HepG2 (cell line): ENCODE measurements around the gene TLN1. TPM values are rescaled to one million over a fixed set of nuclear protein-coding genes. Genes with fewer than 3 reads are reported as not detected.

Source experiments
- CBFB ChIP-seq: sonication (generic); formaldehyde crosslinking; IDR thresholded peaks from 2 replicates; pipeline ENCODE4 v1.4.0; 2020; ENCODE audit warnings: missing genetic modification reagents
- CBX5 ChIP-seq: sonication (generic); formaldehyde crosslinking; IDR thresholded peaks from 2 replicates; pipeline ENCODE4 v1.4.0; 2020; ENCODE audit warnings: missing genetic modification reagents, borderline replicate concordance
- DMAP1 ChIP-seq: IDR thresholded peaks from 2 replicates; pipeline ENCODE4 v1.6.1; 2016
- NR3C1 ChIP-seq: sonication (generic); formaldehyde crosslinking; IDR thresholded peaks from 2 replicates; pipeline ENCODE4 v1.4.0; 2020; ENCODE audit warnings: missing genetic modification reagents
- RBM22 ChIP-seq: fragments of 200-400 bp; formaldehyde crosslinking; optimal IDR thresholded peaks from 2 replicates; pipeline ENCODE3; 2017; ENCODE audit warnings: mild to moderate bottlenecking, low read length, moderate library complexity
- RFX1 ChIP-seq: fragments of 450-650 bp; IDR thresholded peaks from 2 replicates; pipeline ENCODE4 v1.6.1; 2017
- SMARCC2 ChIP-seq: fragments of 450-650 bp; IDR thresholded peaks from 2 replicates; pipeline ENCODE4 v1.6.1; 2017; ENCODE audit warnings: antibody characterized with exemption, mild to moderate bottlenecking
- THYN1 ChIP-seq: sonication (generic); formaldehyde crosslinking; IDR thresholded peaks from 2 replicates; pipeline ENCODE4 v1.8.1; 2023; ENCODE audit warnings: low read depth, mild to moderate bottlenecking, moderate library complexity, missing genetic modification reagents, borderline replicate concordance
- ZNF10 ChIP-seq: sonication (generic); formaldehyde crosslinking; IDR thresholded peaks from 2 replicates; pipeline ENCODE4 v1.4.0; 2020; ENCODE audit warnings: mild to moderate bottlenecking, low read depth, missing genetic modification reagents, borderline replicate concordance
- ZNF180 ChIP-seq: sonication (generic); formaldehyde crosslinking; IDR thresholded peaks from 2 replicates; pipeline ENCODE4 v1.4.0; 2020; ENCODE audit warnings: low read depth, missing genetic modification reagents, borderline replicate concordance
- ZNF317 ChIP-seq: sonication (generic); formaldehyde crosslinking; IDR thresholded peaks from 2 replicates; pipeline ENCODE4 v1.5.0; 2020; ENCODE audit warnings: mild to moderate bottlenecking, missing genetic modification reagents
- ZNF547 ChIP-seq: sonication (generic); formaldehyde crosslinking; IDR thresholded peaks from 2 replicates; pipeline ENCODE4 v1.5.1; 2020; ENCODE audit warnings: mild to moderate bottlenecking, missing genetic modification reagents
- ZNF619 ChIP-seq: sonication (generic); formaldehyde crosslinking; IDR thresholded peaks from 2 replicates; pipeline ENCODE4 v1.4.0; 2020; ENCODE audit warnings: mild to moderate bottlenecking, missing genetic modification reagents
- ZNF746 ChIP-seq: sonication (generic); formaldehyde crosslinking; IDR thresholded peaks from 2 replicates; pipeline ENCODE4 v1.8.0; 2022; ENCODE audit warnings: mild to moderate bottlenecking, missing genetic modification reagents
- ZNF749 ChIP-seq: sonication (generic); formaldehyde crosslinking; IDR thresholded peaks from 2 replicates; pipeline ENCODE4 v1.8.0; 2022; ENCODE audit warnings: mild to moderate bottlenecking, missing genetic modification reagents, moderate library complexity, borderline replicate concordance
- ZXDC ChIP-seq: sonication (generic); formaldehyde crosslinking; IDR thresholded peaks from 2 replicates; pipeline ENCODE4 v1.5.0; 2020; ENCODE audit warnings: mild to moderate bottlenecking, missing genetic modification reagents
- polyA plus RNA-seq, 8 experiments: library from polyadenylated mRNA; depleted of rRNA in 3 of 8; stranded (reverse) in 7 of 8; unstranded in 1 of 8; fragments of >200 nt; fragmentation: Illumina TruSeq in 4 of 8; extraction: Trizol in 4 of 8; gene quantifications; 2 replicates each; pipeline versions ENCODE4 v1.2.1 to v1.2.3, GENCODE V29; 2011 to 2016; ENCODE audit warnings: low read depth in 4 of 8, missing spikeins in 1 of 8, mixed read lengths in 1 of 8; ENCODE audit not compliant: insufficient read depth in 1 of 8
- total RNA-seq, 5 experiments: library from RNA; depleted of rRNA; stranded (reverse); fragments of >200 nt; fragmentation: Illumina TruSeq; extraction: Trizol; gene quantifications; 2 replicates each; pipeline ENCODE4 v1.2.3, GENCODE V29; 2016; ENCODE audit warnings: low read depth in 1 of 5
- TF ChIP-seq, protein P1 (sequence below): sonication (generic); formaldehyde crosslinking; conservative IDR thresholded peaks from 2 replicates; pipeline ENCODE4 v1.5.0; 2020; ENCODE audit warnings: missing genetic modification reagents
- TF ChIP-seq, protein P2 (sequence below): sonication (generic); formaldehyde crosslinking; IDR thresholded peaks from 2 replicates; pipeline ENCODE4 v1.4.0; 2020; ENCODE audit warnings: low read depth, mild to moderate bottlenecking, missing genetic modification reagents
- TF ChIP-seq, protein P3 (sequence below): sonication (generic); formaldehyde crosslinking; IDR thresholded peaks from 2 replicates; pipeline ENCODE4 v1.9.0; 2021; ENCODE audit warnings: missing genetic modification reagents, mild to moderate bottlenecking, borderline replicate concordance
- TF ChIP-seq, protein P4 (sequence below): sonication (generic); formaldehyde crosslinking; IDR thresholded peaks from 2 replicates; pipeline ENCODE4 v1.4.0; 2020; ENCODE audit warnings: missing genetic modification reagents

The TLN1 gene
- total and polyA plus RNA-seq, 2 of the 13 experiments (the other 11 are each of a cell fraction or from before 2014, with no cell fraction given): 35.2 to 51.8 TPM

GRCh38 chr9:35664531-35665470 is 67.2 kb downstream of the TLN1 start, which contains the start of gene ARHGEF39 (continued):
- peak; percentile 92 for TF ChIP-seq DMAP1 (CRISPR knock-in tag)
- peak; percentile 94; the same call in 1 of the 2 replicates for TF ChIP-seq ZNF749
- TF ChIP-seq ZNF746 (CRISPR knock-in tag): no peak
- TF ChIP-seq, protein P1, sequence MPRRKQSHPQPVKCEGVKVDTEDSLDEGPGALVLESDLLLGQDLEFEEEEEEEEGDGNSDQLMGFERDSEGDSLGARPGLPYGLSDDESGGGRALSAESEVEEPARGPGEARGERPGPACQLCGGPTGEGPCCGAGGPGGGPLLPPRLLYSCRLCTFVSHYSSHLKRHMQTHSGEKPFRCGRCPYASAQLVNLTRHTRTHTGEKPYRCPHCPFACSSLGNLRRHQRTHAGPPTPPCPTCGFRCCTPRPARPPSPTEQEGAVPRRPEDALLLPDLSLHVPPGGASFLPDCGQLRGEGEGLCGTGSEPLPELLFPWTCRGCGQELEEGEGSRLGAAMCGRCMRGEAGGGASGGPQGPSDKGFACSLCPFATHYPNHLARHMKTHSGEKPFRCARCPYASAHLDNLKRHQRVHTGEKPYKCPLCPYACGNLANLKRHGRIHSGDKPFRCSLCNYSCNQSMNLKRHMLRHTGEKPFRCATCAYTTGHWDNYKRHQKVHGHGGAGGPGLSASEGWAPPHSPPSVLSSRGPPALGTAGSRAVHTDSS (CRISPR knock-in tag): peak; percentile 68; the same call in 1 of the 2 replicates
- TF ChIP-seq CBX5 (CRISPR knock-in tag): no peak
- TF ChIP-seq NR3C1: no peak
- peak; percentile 88 for TF ChIP-seq ZNF547 (CRISPR knock-in tag)
- TF ChIP-seq, protein P2, sequence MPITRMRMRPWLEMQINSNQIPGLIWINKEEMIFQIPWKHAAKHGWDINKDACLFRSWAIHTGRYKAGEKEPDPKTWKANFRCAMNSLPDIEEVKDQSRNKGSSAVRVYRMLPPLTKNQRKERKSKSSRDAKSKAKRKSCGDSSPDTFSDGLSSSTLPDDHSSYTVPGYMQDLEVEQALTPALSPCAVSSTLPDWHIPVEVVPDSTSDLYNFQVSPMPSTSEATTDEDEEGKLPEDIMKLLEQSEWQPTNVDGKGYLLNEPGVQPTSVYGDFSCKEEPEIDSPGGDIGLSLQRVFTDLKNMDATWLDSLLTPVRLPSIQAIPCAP (CRISPR knock-in tag): no peak
- TF ChIP-seq ZNF10: no peak
- TF ChIP-seq CBFB (CRISPR knock-in tag): peak; percentile 89
- no peak for TF ChIP-seq THYN1 (CRISPR knock-in tag)
- TF ChIP-seq, protein P3, sequence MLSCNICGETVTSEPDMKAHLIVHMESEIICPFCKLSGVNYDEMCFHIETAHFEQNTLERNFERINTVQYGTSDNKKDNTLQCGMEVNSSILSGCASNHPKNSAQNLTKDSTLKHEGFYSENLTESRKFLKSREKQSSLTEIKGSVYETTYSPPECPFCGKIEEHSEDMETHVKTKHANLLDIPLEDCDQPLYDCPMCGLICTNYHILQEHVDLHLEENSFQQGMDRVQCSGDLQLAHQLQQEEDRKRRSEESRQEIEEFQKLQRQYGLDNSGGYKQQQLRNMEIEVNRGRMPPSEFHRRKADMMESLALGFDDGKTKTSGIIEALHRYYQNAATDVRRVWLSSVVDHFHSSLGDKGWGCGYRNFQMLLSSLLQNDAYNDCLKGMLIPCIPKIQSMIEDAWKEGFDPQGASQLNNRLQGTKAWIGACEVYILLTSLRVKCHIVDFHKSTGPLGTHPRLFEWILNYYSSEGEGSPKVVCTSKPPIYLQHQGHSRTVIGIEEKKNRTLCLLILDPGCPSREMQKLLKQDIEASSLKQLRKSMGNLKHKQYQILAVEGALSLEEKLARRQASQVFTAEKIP: no peak
- no peak for TF ChIP-seq RBM22
- TF ChIP-seq ZNF317 (CRISPR knock-in tag): no peak
- TF ChIP-seq RFX1: no peak
- no peak for TF ChIP-seq ZXDC (CRISPR knock-in tag)
- TF ChIP-seq, protein P4, sequence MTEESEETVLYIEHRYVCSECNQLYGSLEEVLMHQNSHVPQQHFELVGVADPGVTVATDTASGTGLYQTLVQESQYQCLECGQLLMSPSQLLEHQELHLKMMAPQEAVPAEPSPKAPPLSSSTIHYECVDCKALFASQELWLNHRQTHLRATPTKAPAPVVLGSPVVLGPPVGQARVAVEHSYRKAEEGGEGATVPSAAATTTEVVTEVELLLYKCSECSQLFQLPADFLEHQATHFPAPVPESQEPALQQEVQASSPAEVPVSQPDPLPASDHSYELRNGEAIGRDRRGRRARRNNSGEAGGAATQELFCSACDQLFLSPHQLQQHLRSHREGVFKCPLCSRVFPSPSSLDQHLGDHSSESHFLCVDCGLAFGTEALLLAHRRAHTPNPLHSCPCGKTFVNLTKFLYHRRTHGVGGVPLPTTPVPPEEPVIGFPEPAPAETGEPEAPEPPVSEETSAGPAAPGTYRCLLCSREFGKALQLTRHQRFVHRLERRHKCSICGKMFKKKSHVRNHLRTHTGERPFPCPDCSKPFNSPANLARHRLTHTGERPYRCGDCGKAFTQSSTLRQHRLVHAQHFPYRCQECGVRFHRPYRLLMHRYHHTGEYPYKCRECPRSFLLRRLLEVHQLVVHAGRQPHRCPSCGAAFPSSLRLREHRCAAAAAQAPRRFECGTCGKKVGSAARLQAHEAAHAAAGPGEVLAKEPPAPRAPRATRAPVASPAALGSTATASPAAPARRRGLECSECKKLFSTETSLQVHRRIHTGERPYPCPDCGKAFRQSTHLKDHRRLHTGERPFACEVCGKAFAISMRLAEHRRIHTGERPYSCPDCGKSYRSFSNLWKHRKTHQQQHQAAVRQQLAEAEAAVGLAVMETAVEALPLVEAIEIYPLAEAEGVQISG (CRISPR knock-in tag): peak; percentile 96
- TF ChIP-seq ZNF619: no peak
- no peak for TF ChIP-seq SMARCC2
- no peak for TF ChIP-seq ZNF180 (CRISPR knock-in tag)
